Gastrocnemius medialis (tissue), 4 donors: Measurements from ENCODE around the gene COL10A1. TPM values are rescaled to one million over a fixed set of nuclear protein-coding genes. Genes with fewer than 3 reads are reported as not detected.

Source experiments
- ATAC-seq, 2 donors: fragments of 150-250 bp; one replicate each; pipeline ENCODE4 v1.9.1; 2016
- DNase-seq, 2 donors: peaks; one replicate each; pipeline ENCODE4 v3.0.0-alpha.2; 2019
- H3K27ac ChIP-seq, 4 donors: fragments of 200-600 bp; sonication (generic); 1 replicate in 1 of 4; 2 replicates in 3 of 4; pipeline ENCODE4 v1.5.1; 2016 to 2018; ENCODE audit warnings: mild to moderate bottlenecking in 2 of 4, moderate library complexity in 1 of 4
- H3K27me3 ChIP-seq, 3 donors: fragments of 200-600 bp; sonication (generic) in 2 of 3; 1 replicate in 1 of 3; 2 replicates in 2 of 3; pipeline versions ENCODE4 v1.5.1 to v1.6.0; 2016 to 2019; ENCODE audit warnings: mild to moderate bottlenecking in 1 of 3, moderate library complexity in 1 of 3
- H3K36me3 ChIP-seq, 2 donors: fragments of 200-600 bp; sonication (generic) in 1 of 2; one replicate each; pipeline ENCODE4 v1.5.1; 2017 to 2018
- H3K4me1 ChIP-seq, 2 donors: fragments of 200-600 bp; sonication (generic) in 1 of 2; one replicate each; pipeline ENCODE4 v1.5.1; 2016 to 2017; ENCODE audit warnings: mild to moderate bottlenecking in 2 of 2
- H3K4me3 ChIP-seq, 4 donors: fragments of 200-600 bp; sonication (generic) in 3 of 4; 1 replicate in 1 of 4; 2 replicates in 3 of 4; pipeline ENCODE4 v1.5.1; 2016 to 2019; ENCODE audit warnings: mild to moderate bottlenecking in 2 of 4
- H3K9me3 ChIP-seq, 3 donors: fragments of 200-600 bp; sonication (generic) in 2 of 3; 1 replicate in 1 of 3; 2 replicates in 2 of 3; pipeline ENCODE4 v1.5.1; 2016 to 2019
- POLR2A ChIP-seq, 2 donors: fragments of 450-650 bp; IDR thresholded peaks; one replicate each; pipeline ENCODE4 v1.6.1; 2017; ENCODE audit warnings: antibody characterized with exemption in 2 of 2, mild to moderate bottlenecking in 2 of 2, moderate library complexity in 2 of 2
- in situ Hi-C, 4 donors: fragments of 200-750 bp; cut with MboI; loops; one replicate each; pipeline versions ENCODE4 v1.15.0 to v1.8.0; 2017; ENCODE audit warnings: low sequenced_read_pairs in 4 of 4
- intact Hi-C: fragments of 100-400 bp; cut with DNase I; formaldehyde crosslinking; loops from one replicate; pipeline ENCODE4 v1.15.1; 2023; ENCODE audit warnings: low total_unique reads
- total RNA-seq, 4 donors: library from RNA; depleted of rRNA; stranded (reverse); fragments of >200 nt; gene quantifications; one replicate each; pipeline versions ENCODE4 v1.1.0 to v1.2.3, GENCODE V29; 2016
- TF ChIP-seq, protein P1 (sequence below), 5 experiments: fragments of 450-650 bp in 3 of 5; fragments of 200-600 bp in 2 of 5; sonication (generic) in 2 of 5; IDR thresholded peaks in 4 of 5; conservative IDR thresholded peaks in 1 of 5; 1 replicate in 4 of 5; 2 replicates in 1 of 5; pipeline ENCODE4 v1.5.1; 2016 to 2019; ENCODE audit warnings: antibody characterized with exemption in 5 of 5, mild to moderate bottlenecking in 3 of 5, moderate library complexity in 3 of 5

The COL10A1 gene
- total RNA-seq, 4 donors from 2014 or later = not detected

DNA sequence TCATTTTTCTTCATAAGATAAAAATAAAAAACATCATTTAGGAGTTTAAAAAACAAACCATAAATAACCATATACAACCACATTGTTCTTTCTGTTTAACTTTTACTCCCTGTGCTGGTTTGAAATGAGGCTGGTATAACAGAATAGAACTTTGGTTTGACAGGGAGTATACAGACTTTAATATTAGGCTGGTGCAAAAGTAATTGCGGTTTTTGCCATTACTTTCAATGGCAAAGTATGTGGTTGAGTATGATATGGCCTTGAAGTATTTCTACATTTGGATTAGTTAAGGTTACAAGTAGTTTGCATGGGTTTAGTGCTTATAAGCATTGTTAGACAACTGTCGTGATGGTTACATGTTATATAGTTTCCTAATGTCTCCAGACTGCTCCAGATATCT, 29.0 kb upstream of the COL10A1 start:
- TF ChIP-seq POLR2A (IDR thresholded peaks at IDR 0.05) = no peak
- TF ChIP-seq, protein P1, sequence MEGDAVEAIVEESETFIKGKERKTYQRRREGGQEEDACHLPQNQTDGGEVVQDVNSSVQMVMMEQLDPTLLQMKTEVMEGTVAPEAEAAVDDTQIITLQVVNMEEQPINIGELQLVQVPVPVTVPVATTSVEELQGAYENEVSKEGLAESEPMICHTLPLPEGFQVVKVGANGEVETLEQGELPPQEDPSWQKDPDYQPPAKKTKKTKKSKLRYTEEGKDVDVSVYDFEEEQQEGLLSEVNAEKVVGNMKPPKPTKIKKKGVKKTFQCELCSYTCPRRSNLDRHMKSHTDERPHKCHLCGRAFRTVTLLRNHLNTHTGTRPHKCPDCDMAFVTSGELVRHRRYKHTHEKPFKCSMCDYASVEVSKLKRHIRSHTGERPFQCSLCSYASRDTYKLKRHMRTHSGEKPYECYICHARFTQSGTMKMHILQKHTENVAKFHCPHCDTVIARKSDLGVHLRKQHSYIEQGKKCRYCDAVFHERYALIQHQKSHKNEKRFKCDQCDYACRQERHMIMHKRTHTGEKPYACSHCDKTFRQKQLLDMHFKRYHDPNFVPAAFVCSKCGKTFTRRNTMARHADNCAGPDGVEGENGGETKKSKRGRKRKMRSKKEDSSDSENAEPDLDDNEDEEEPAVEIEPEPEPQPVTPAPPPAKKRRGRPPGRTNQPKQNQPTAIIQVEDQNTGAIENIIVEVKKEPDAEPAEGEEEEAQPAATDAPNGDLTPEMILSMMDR (IDR thresholded peaks at IDR 0.05 in 4 of 5, conservative IDR thresholded peaks at IDR 0.05 in 1 of 5) = no peak
- no peaks in the 10 kb centered on the region for H3K9me3 ChIP-seq

DNA sequence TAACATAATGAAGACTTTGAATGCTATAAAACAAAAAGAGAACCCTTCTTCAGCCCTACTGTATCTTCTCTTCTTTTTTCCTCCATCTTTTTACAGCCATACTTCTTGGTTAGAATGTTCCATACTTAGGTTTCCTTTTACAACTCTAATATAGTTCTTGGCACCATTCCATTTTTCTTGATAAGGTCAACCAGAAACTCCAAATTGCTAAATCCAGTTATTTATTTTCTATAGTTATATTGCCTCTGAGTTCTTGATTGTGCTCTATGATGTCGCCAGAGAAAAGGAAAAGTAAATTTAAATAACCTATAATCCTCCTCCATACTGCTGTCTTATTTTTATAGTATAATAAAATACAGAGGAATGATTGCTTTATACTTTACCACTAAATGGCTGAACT, 26.7 kb upstream of the COL10A1 start:
- H3K27me3 ChIP-seq = no peaks in the 10 kb centered on the region
- ATAC-seq (no peak), DNase-seq (no peak)
- H3K4me1 ChIP-seq = peaks cover 0 to 9% of the 10 kb centered on the region in 2 donors
- in situ Hi-C loops (no loop called here), intact Hi-C loops (no loop called here)
- H3K9me3 ChIP-seq = no peaks in the 10 kb centered on the region
- TF ChIP-seq, protein P1 (IDR thresholded peaks at IDR 0.05 in 4 of 5, conservative IDR thresholded peaks at IDR 0.05 in 1 of 5) = no peak
- TF ChIP-seq POLR2A (IDR thresholded peaks at IDR 0.05) = no peak
- no peaks in the 10 kb centered on the region for H3K36me3 ChIP-seq
- H3K27ac ChIP-seq = no peak overlapping the region
- no peak overlapping the region for H3K4me3 ChIP-seq

More for the DNA sequence above, 29.0 kb upstream of the COL10A1 start:
- ATAC-seq (no peak), DNase-seq (no peak)
- in situ Hi-C loops = no loop called here
- H3K27me3 ChIP-seq = no peaks in the 10 kb centered on the region
- no peak overlapping the region for H3K4me3 ChIP-seq
- no peaks in the 10 kb centered on the region for H3K36me3 ChIP-seq
- peaks cover 0 to 9% of the 10 kb centered on the region in 2 donors for H3K4me1 ChIP-seq
- intact Hi-C loops = no loop called here
- no peak overlapping the region for H3K27ac ChIP-seq

DNA sequence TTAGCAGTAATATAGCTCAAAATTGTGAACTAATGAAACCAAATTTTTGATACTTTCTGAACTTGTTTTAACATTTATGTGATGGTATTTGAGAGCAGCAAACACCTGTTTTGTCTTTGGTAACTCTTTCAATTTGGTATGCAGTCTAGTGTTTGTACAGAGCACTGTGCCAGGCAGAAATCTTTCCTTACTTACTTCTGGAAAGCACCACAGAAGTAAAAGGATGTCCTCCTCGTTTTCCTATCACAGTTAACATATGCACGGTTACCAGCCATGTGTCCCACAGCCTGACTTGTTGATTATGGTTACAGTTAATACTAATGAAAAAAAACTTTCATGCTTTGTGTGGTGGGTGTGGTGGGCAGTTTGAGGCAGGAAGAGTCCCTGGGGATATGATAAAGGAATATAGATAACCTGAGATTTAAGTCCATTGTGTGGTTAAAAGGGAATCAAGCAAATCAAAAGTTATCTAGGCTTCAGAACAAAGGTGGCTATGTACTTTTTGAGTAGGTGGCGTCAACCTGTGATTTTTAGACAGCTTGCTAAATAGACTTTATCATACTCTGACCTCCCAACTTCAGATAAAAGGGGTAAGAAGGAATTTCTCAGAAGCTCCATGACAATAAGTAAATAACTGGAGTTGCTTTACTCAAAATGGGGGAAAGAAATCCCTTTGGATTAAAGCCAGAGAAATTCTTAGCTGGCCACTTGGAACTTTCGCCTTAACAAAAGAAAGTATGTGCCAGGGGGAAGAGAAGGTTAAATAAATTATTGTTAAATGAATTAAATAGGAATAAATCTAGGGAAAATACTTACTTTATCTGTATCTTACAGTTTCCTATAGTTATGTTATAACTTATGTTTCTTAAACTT, 20.1 kb upstream of the COL10A1 start:
- Histone ChIP-seq H3K27me3 (no peaks in the 10 kb centered on the region), H3K4me3 (no peak overlapping the region), H3K9me3 (no peaks in the 10 kb centered on the region), H3K27ac (no peak overlapping the region), H3K4me1 (peaks cover 5 to 8% of the 10 kb centered on the region in 2 donors), H3K36me3 (no peaks in the 10 kb centered on the region)
- TF ChIP-seq, protein P1 (IDR thresholded peaks at IDR 0.05 in 4 of 5, conservative IDR thresholded peaks at IDR 0.05 in 1 of 5) = no peak
- no peak for TF ChIP-seq POLR2A (IDR thresholded peaks at IDR 0.05)
- DNase-seq (no peak), ATAC-seq (no peak)
- intact Hi-C loops (no loop called here), in situ Hi-C loops (no loop called here)

DNA sequence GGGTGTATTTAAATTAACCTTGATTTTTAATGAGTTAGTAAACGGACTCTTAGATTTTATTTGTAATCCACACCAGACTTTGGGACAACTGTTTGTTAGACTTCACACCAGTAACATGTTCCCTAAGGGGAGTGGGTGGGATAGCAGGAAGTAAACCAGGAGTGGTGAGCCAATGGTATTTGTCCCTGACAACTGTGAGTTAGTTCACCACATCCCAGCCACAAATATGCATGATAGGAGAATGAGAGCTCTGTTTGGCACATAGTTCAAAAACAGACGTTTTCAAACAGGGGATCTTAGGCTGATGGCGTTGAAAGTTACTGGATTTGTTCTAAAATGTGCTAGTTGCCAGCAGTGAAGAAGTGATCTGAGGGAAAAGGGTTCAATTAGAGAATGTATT, 18.7 kb upstream of the COL10A1 start:
- no peak overlapping the region for H3K4me3 ChIP-seq
- no peaks in the 10 kb centered on the region for H3K36me3 ChIP-seq
- peaks cover 5 to 8% of the 10 kb centered on the region in 2 donors for H3K4me1 ChIP-seq
- H3K27ac ChIP-seq = no peak overlapping the region
- TF ChIP-seq, protein P1 (IDR thresholded peaks at IDR 0.05 in 4 of 5, conservative IDR thresholded peaks at IDR 0.05 in 1 of 5) = no peak
- no peak for TF ChIP-seq POLR2A (IDR thresholded peaks at IDR 0.05)
- H3K9me3 ChIP-seq = no peaks in the 10 kb centered on the region
- no peaks in the 10 kb centered on the region for H3K27me3 ChIP-seq
- in situ Hi-C loops (no loop called here), intact Hi-C loops (no loop called here)
- ATAC-seq = no peak
- DNase-seq = no peak
